OCI-LY7 (cell line): ENCODE measurements around the gene PRKN. TPM values are rescaled to one million over a fixed set of nuclear protein-coding genes. Genes with fewer than 3 reads are reported as not detected.

Source experiments
- BruUV-seq: library from RNA; stranded (reverse); fragments of 400-500 nt; replicated peaks from 2 replicates; lab custom pipeline; 2021; lab: Mats Ljungman, UMichigan
- CTCF ChIA-PET: fragments of 300-600 bp; sonication (Branson Sonifier 250); formaldehyde crosslinking; loops from one replicate; lab custom pipeline; 2022; ENCODE audit warnings: antibody characterized with exemption; ENCODE audit not compliant: unreplicated experiment; lab: Charles Lee
- POLR2A ChIA-PET: fragments of 300-600 bp; sonication (Branson Sonifier 250); formaldehyde crosslinking; loops from one replicate; lab custom pipeline; 2022; ENCODE audit warnings: antibody characterized with exemption; lab: Charles Lee
- DNase-seq: peaks from one replicate; pipeline ENCODE4 v3.0.0-alpha.2; 2015; ENCODE audit warnings: low spot score
- H2AFZ ChIP-seq: fragments of 200-600 bp; sonication (generic), shearing (Covaris generic); 2 replicates; pipeline ENCODE4 v1.6.1; 2014; ENCODE audit warnings: mild to moderate bottlenecking, antibody characterized with exemption, low read length, moderate library complexity
- H3K27ac ChIP-seq: fragments of 200-600 bp; sonication (generic); 2 replicates; pipeline ENCODE4 v1.5.1; 2014; ENCODE audit warnings: mixed run types, low read depth, mild to moderate bottlenecking, moderate library complexity, low read length, inconsistent platforms; ENCODE audit not compliant: poor library complexity, severe bottlenecking
- H3K36me3 ChIP-seq: fragments of 200-600 bp; sonication (generic); 2 replicates; pipeline ENCODE4 v1.6.1; 2014; ENCODE audit warnings: mild to moderate bottlenecking, antibody characterized with exemption, low read length, moderate library complexity, mixed read lengths; ENCODE audit not compliant: insufficient read depth
- H3K4me1 ChIP-seq: fragments of 200-600 bp; sonication (generic); 2 replicates; pipeline ENCODE4 v1.5.1; 2014; ENCODE audit warnings: mild to moderate bottlenecking, low read length; ENCODE audit not compliant: insufficient read depth, poor library complexity, severe bottlenecking
- H3K4me2 ChIP-seq: fragments of 200-600 bp; sonication (generic); 2 replicates; pipeline ENCODE4 v1.6.1; 2014; ENCODE audit warnings: mild to moderate bottlenecking, low read length
- H3K4me3 ChIP-seq: fragments of 200-600 bp; sonication (generic); 2 replicates; pipeline ENCODE4 v1.5.1; 2014; ENCODE audit warnings: mild to moderate bottlenecking, low read depth, low read length; ENCODE audit not compliant: poor library complexity, severe bottlenecking
- H3K79me2 ChIP-seq: fragments of 200-600 bp; sonication (generic); 2 replicates; pipeline ENCODE4 v1.6.1; 2016; ENCODE audit warnings: low read depth, mild to moderate bottlenecking, low read length, moderate library complexity, mixed read lengths; ENCODE audit not compliant: insufficient read depth
- H3K9me2 ChIP-seq: fragments of 200-600 bp; sonication (generic); 2 replicates; pipeline ENCODE4 v1.6.1; 2016; ENCODE audit warnings: mild to moderate bottlenecking, low read length, mixed read lengths; ENCODE audit not compliant: insufficient read depth
- H3K9me3 ChIP-seq: fragments of 200-600 bp; sonication (generic); 2 replicates; pipeline ENCODE4 v1.6.1; 2014; ENCODE audit warnings: mild to moderate bottlenecking, mixed run types, low read length, mixed read lengths
- H4K20me1 ChIP-seq: fragments of 200-600 bp; sonication (generic); 2 replicates; pipeline ENCODE4 v1.6.1; 2014; ENCODE audit warnings: mild to moderate bottlenecking, antibody characterized with exemption, low read length, moderate library complexity, mixed read lengths; ENCODE audit not compliant: insufficient read depth
- CTCF ChIP-seq: fragments of 200-600 bp; sonication (generic); conservative IDR thresholded peaks from 2 replicates; pipeline ENCODE4 v1.5.1; 2014; ENCODE audit warnings: mild to moderate bottlenecking, antibody characterized with exemption, low read length, moderate library complexity, mixed read lengths
- EZH2phosphoT487 ChIP-seq: fragments of 200-600 bp; sonication (generic); IDR thresholded peaks from 2 replicates; pipeline ENCODE4 v1.6.1; 2018; ENCODE audit warnings: low read depth, borderline replicate concordance, mild to moderate bottlenecking, mixed run types, antibody characterized with exemption, low read length, moderate library complexity, mixed read lengths
- intact Hi-C: fragments of 100-400 bp; cut with micrococcal nuclease; formaldehyde crosslinking; loops from one replicate; pipeline ENCODE4 v1.10.0; 2022; ENCODE audit not compliant: unreplicated experiment
- total RNA-seq, 2 experiments: library from RNA; depleted of rRNA in 1 of 2; stranded (reverse); fragments of >200 nt in 1 of 2; shearing (Covaris generic) in 1 of 2; gene quantifications; 2 replicates each; pipeline ENCODE4 v1.2.3, GENCODE V29; 2014 to 2022

Gene PRKN
- total RNA-seq, 2 experiments from 2014 or later = 1.3 to 2.0 TPM

GRCh38 chr6:162630069-162630468 lies 97.5 kb downstream of the PRKN start:
- BruUV-seq = no TSS peak
- H3K9me3 ChIP-seq = no peaks in the 10 kb centered on the region
- no peaks in the 10 kb centered on the region for H3K4me1 ChIP-seq
- ChIA-PET POLR2A (no interaction called here), CTCF (no interaction called here)
- H3K27ac ChIP-seq = no peak overlapping the region
- TF ChIP-seq EZH2phosphoT487 (no peak), CTCF (no peak)
- H3K9me2 ChIP-seq = no peaks in the 10 kb centered on the region
- DNase-seq = no peak
- no peak overlapping the region for H3K4me3 ChIP-seq
- no peaks in the 10 kb centered on the region for H3K36me3 ChIP-seq
- H2AFZ ChIP-seq = no peak overlapping the region
- no peak overlapping the region for H3K4me2 ChIP-seq
- H4K20me1 ChIP-seq = no peaks in the 10 kb centered on the region
- no peaks in the 10 kb centered on the region for H3K79me2 ChIP-seq
- intact Hi-C loops = no loop called here

- H3K9me3 ChIP-seq = no peaks in the 10 kb centered on the region
- H4K20me1 ChIP-seq = no peaks in the 10 kb centered on the region
- no peak for DNase-seq
- no peak overlapping the region for H2AFZ ChIP-seq
- H3K4me1 ChIP-seq = no peaks in the 10 kb centered on the region
- intact Hi-C loops = no loop called here
- ChIA-PET POLR2A (no interaction called here), CTCF (no interaction called here)
- no peak overlapping the region for H3K4me2 ChIP-seq
- H3K36me3 ChIP-seq = no peaks in the 10 kb centered on the region
- BruUV-seq = no TSS peak
- no peak overlapping the region for H3K27ac ChIP-seq
- no peaks in the 10 kb centered on the region for H3K9me2 ChIP-seq
- H3K4me3 ChIP-seq = no peak overlapping the region
- TF ChIP-seq CTCF (no peak), EZH2phosphoT487 (no peak)
- H3K79me2 ChIP-seq = no peaks in the 10 kb centered on the region
These were observed 99.7 kb downstream of the PRKN start for GRCh38 chr6:162627825-162628224.

DNA sequence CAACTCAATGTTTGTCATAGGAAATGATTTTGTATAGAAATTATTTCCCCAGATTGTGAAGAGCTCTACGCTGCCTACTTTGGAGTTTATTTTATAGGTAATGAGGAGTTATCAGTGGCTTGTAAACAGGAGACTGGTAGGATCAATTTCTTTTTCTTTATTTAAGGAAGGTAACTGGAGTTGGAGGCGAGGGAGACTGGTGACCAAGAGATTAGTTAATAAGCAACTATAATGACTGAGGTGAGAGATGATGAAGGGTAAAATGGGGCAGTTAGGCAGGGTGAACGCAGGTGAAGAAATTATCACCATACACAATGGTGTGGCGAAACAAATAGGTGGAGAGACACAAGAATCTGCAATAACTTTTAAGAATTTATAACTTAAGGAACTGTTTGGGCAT lies 100.2 kb downstream of the PRKN start:
- DNase-seq = no peak
- no peaks in the 10 kb centered on the region for H3K36me3 ChIP-seq
- H2AFZ ChIP-seq = no peak overlapping the region
- BruUV-seq = no TSS peak
- ChIA-PET CTCF (no interaction called here), POLR2A (no interaction called here)
- intact Hi-C loops = no loop called here
- no peaks in the 10 kb centered on the region for H3K79me2 ChIP-seq
- no peak overlapping the region for H3K27ac ChIP-seq
- H3K4me3 ChIP-seq = no peak overlapping the region
- no peaks in the 10 kb centered on the region for H3K9me3 ChIP-seq
- TF ChIP-seq CTCF (no peak), EZH2phosphoT487 (no peak)
- H4K20me1 ChIP-seq = no peaks in the 10 kb centered on the region
- no peaks in the 10 kb centered on the region for H3K4me1 ChIP-seq
- H3K4me2 ChIP-seq = no peak overlapping the region
- H3K9me2 ChIP-seq = no peaks in the 10 kb centered on the region
